Body of pancreas (tissue), 4 donors: Measurements from ENCODE around the gene IGF2BP2. TPM values are rescaled to one million over a fixed set of nuclear protein-coding genes. Genes with fewer than 3 reads are reported as not detected.

Experiments
- ATAC-seq: fragments of 150-250 bp; one replicate; pipeline ENCODE4 v1.9.1; 2016
- DNase-seq, 4 donors: peaks; one replicate each; pipeline ENCODE4 v3.0.0-alpha.2; 2019
- H3K27ac ChIP-seq, 4 donors: fragments of 200-600 bp; sonication (generic); 1 replicate in 3 of 4; 2 replicates in 1 of 4; pipeline versions ENCODE4 v1.5.1 to v1.6.1; 2016 to 2019; ENCODE audit warnings: mild to moderate bottlenecking in 1 of 4, mixed read lengths in 1 of 4, moderate library complexity in 1 of 4
- H3K27me3 ChIP-seq, 2 donors: fragments of 200-600 bp; sonication (generic); one replicate each; pipeline ENCODE4 v1.6.0; 2016; ENCODE audit warnings: mild to moderate bottlenecking in 1 of 2
- H3K36me3 ChIP-seq, 2 donors: fragments of 200-600 bp; sonication (generic); replicated peaks in 1 of 2; 2 replicates each; pipeline ENCODE4 v1.5.1; 2016; ENCODE audit warnings: low read depth in 2 of 2; ENCODE audit not compliant: insufficient read depth in 1 of 2
- H3K4me1 ChIP-seq: fragments of 200-600 bp; sonication (generic); one replicate; pipeline ENCODE4 v1.6.0; 2016
- H3K4me3 ChIP-seq, 2 donors: fragments of 200-600 bp; sonication (generic); 1 replicate in 1 of 2; 2 replicates in 1 of 2; pipeline ENCODE4 v1.5.1; 2016 to 2019
- H3K9me3 ChIP-seq, 3 donors: fragments of 200-600 bp; sonication (generic); 1 replicate in 2 of 3; 2 replicates in 1 of 3; pipeline ENCODE4 v1.5.1; 2016
- POLR2A ChIP-seq, 3 donors: fragments of 450-650 bp; IDR thresholded peaks; one replicate each; pipeline ENCODE4 v1.6.1; 2016; ENCODE audit warnings: antibody characterized with exemption in 3 of 3, mild to moderate bottlenecking in 2 of 3
- WGBS, 2 donors: methylation state at CpG; one replicate each; pipeline ENCODE4 v1.1.5; 2017; 5-methylcytosine and 5-hydroxymethylcytosine counted together
- intact Hi-C: fragments of 100-400 bp; cut with DNase I; formaldehyde crosslinking; loops from one replicate; pipeline ENCODE4 v1.15.1; 2023
- total RNA-seq, 2 donors: library from RNA; depleted of rRNA; stranded (reverse); fragments of >200 nt; gene quantifications; one replicate each; pipeline ENCODE4 v1.1.0, GENCODE V29; 2016
- TF ChIP-seq, protein P1 (sequence below), 7 experiments: fragments of 450-650 bp in 4 of 7; fragments of 200-600 bp in 3 of 7; sonication (generic) in 3 of 7; IDR thresholded peaks; one replicate each; pipeline ENCODE4 v1.5.1; 2016 to 2019; ENCODE audit warnings: antibody characterized with exemption in 7 of 7

The IGF2BP2 gene
- total RNA-seq, 2 donors from 2014 or later, result 19.4 to 25.2 TPM

DNA sequence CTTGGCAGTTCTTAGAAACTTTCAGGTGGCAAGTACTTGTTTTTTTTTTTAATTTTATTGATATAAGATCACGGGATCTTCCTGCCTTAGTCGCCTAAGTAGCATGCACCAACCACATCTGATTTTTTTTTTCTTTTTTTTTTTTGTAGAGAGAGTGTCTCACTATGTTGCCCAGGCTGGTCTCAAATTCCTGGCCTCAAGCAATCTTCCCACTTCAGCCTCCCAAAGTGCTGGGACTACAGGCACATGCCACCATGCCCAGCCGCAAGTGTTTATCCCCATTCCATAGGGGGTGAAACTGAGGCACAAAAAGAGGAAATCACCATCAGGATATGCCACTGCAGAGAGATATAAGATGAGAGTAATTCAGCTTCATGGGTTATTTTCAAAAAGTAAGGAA, 102.9 kb downstream of the IGF2BP2 start:
- Histone ChIP-seq H3K27me3 (no peaks in the 10 kb centered on the region), H3K4me3 (no peak overlapping the region), H3K9me3 (no peaks in the 10 kb centered on the region), H3K36me3 (no peaks in the 10 kb centered on the region), H3K27ac (no peak overlapping the region), H3K4me1 (no peaks in the 10 kb centered on the region)
- intact Hi-C loops, result no loop called here
- ATAC-seq (no peak), DNase-seq (no peak)
- no peak for TF ChIP-seq POLR2A (IDR thresholded peaks at IDR 0.05)
- TF ChIP-seq, protein P1, sequence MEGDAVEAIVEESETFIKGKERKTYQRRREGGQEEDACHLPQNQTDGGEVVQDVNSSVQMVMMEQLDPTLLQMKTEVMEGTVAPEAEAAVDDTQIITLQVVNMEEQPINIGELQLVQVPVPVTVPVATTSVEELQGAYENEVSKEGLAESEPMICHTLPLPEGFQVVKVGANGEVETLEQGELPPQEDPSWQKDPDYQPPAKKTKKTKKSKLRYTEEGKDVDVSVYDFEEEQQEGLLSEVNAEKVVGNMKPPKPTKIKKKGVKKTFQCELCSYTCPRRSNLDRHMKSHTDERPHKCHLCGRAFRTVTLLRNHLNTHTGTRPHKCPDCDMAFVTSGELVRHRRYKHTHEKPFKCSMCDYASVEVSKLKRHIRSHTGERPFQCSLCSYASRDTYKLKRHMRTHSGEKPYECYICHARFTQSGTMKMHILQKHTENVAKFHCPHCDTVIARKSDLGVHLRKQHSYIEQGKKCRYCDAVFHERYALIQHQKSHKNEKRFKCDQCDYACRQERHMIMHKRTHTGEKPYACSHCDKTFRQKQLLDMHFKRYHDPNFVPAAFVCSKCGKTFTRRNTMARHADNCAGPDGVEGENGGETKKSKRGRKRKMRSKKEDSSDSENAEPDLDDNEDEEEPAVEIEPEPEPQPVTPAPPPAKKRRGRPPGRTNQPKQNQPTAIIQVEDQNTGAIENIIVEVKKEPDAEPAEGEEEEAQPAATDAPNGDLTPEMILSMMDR (IDR thresholded peaks at IDR 0.05), result no peak
- 59 to 67% methylated on average over 3 of the region's 3 CpGs for WGBS, 2 donors

- Histone ChIP-seq H3K4me1 (no peaks in the 10 kb centered on the region), H3K27ac (no peak overlapping the region), H3K36me3 (no peaks in the 10 kb centered on the region), H3K27me3 (no peaks in the 10 kb centered on the region), H3K9me3 (no peaks in the 10 kb centered on the region), H3K4me3 (no peak overlapping the region)
- ATAC-seq (no peak), DNase-seq (no peak)
- intact Hi-C loops, result no loop called here
- 94 to 95% methylated on average over 9 of the region's 9 CpGs for WGBS, 2 donors
- no peak for TF ChIP-seq POLR2A (IDR thresholded peaks at IDR 0.05)
- TF ChIP-seq, protein P1 (IDR thresholded peaks at IDR 0.05), result no peak
These were observed 104.5 kb downstream of the IGF2BP2 start for GRCh38 chr3:185720326-185720725.

DNA sequence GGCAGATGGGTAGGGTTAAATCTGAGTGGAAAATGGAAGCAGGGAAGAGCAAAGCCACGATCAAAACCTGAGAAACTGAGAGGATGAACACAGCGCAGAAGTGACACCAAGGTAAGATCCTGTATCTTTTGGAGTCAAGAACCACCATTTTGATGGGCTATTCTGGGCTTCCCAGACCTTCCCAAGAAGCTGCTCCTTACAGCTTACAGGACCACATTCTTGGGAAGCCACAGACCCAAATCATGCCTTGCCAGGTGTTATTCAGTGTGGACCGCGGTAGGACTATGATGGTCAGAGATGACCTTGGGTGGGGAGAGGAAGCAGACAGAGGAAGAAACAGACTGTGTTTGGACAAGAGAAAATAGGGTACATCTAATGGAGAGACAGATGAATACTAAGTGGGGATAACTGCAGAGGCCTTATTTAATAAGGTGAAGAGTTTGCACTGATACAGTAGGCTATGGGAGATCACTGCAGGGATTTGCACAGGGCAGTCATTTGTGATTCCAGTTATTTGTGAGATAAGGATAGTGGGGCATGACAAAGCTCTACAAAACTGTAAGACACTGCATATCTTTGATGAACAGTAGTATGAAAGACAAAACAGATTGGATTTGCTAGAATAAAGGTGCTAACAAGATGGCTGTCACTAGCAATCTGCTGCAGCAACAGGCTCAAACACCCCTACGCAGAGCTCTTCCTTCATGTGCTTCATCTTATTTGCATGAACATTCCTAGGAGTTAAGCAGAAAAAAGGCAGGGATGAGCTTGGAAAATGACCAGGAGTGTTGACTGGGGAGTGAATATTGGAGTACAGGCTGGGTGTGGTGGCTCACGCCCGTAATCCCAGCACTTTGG, 105.9 kb downstream of the IGF2BP2 start:
- Histone ChIP-seq H3K27me3 (no peaks in the 10 kb centered on the region), H3K4me1 (no peaks in the 10 kb centered on the region), H3K9me3 (no peaks in the 10 kb centered on the region), H3K4me3 (no peak overlapping the region), H3K27ac (no peak overlapping the region), H3K36me3 (no peaks in the 10 kb centered on the region)
- intact Hi-C loops, result no loop called here
- TF ChIP-seq, protein P1 (IDR thresholded peaks at IDR 0.05), result no peak
- TF ChIP-seq POLR2A (IDR thresholded peaks at IDR 0.05), result no peak
- WGBS, 2 donors, result 93 to 94% methylated on average over 7 of the region's 7 CpGs
- no peak for ATAC-seq
- no peak for DNase-seq

DNA sequence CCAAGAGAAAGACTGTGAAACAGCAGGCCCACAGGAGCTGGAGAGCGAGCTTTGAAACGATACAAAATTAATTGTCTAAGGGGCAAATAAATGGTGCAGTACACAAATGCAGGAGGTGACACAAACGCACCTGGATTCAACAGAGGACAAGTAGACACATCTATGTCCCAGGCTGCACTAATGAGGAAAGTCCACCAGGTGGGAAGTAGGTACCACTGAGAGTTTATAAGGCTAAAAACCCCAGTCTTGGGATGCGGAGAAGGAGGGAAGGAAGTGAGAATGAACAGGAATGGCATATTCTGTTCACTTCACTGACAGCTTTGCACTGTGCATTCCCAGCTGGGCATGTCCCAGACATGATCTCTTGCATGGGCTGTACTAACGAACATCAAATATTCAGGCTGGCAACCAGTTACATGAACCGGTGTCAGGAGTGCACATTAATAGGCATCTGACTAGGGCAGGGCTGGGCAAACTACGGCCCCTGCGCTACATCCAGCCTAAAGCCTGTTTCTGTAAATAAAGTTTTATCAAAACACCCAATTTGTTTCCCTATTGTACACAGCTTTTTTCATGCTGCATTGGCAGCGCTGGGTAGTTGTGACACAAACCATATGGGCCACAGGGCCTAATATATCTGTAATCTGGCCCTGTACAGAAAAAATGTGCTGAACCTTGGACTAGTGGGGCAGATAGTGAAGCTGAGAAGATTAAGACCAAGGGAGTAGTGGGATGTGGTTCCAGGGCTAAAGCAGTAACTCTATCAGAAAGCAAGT, 107.0 kb downstream of the IGF2BP2 start:
- 84 to 89% methylated on average over 9 of the region's 9 CpGs for WGBS, 2 donors
- intact Hi-C loops, result no loop called here

More for the DNA sequence above, 107.0 kb downstream of the IGF2BP2 start:
- Histone ChIP-seq H3K27me3 (no peaks in the 10 kb centered on the region), H3K4me1 (no peaks in the 10 kb centered on the region), H3K36me3 (no peaks in the 10 kb centered on the region), H3K4me3 (no peak overlapping the region), H3K9me3 (no peaks in the 10 kb centered on the region), H3K27ac (no peak overlapping the region)
- TF ChIP-seq POLR2A (IDR thresholded peaks at IDR 0.05), result no peak
- TF ChIP-seq, protein P1 (IDR thresholded peaks at IDR 0.05), result no peak
- DNase-seq (no peak), ATAC-seq (no peak)
